SH-SY5Y (cell line): Measurements from ENCODE around the gene EIF3I.

Source experiments
- GATA2 ChIP-seq: IDR thresholded peaks from 2 replicates; pipeline ENCODE4 v1.6.1; 2011; ENCODE audit warnings: mild to moderate bottlenecking, low read depth, low read length
- GATA3 ChIP-seq: IDR thresholded peaks from 2 replicates; pipeline ENCODE4 v1.6.1; 2011; ENCODE audit warnings: low read depth, mild to moderate bottlenecking, low read length, moderate library complexity

Gene EIF3I

DNA sequence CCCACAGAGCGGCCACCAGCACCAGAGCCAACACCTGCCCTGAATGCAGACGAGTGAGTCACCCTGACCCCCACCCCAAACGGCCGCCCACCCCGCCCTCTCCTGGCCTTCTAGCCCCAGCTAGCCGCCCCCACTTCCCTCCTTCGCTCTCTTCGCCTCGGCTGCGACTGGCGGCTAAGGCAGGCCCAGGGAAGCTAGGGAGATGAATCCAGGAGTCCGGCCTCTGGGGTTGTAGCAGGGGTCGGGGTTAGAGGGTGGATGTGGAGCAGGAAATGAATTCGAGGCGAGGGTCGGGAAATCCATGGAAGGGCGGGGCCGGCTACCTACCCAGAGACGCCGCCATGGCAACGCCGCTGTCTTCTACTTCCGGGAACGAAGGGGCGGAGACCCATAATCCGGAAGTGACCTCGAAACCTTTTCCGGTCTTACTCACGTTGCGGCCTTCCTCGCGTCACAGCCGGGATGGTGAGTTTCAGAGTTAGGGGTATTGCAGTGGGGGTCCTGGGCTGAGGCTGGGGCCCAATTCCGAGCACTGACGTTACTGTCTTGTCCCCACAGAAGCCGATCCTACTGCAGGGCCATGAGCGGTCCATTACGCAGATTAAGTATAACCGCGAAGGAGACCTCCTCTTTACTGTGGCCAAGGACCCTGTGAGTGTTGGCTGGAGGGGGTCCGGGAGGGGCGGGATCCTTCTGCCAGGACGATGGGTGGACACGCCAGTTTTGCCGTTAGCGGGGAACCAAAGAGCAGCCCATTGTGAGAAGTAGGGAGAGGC, at the start of gene EIF3I, which contains the start of gene TMEM234:
EIF3I (plus strand) TSS at position 428 of the 776 bp plus-strand sequence; CDS start at position 463, 35 bp downstream.
TMEM234 (minus strand) TSS at position 374 of the 776 bp plus-strand sequence; CDS start at position 343, 31 bp downstream.
- no peak for TF ChIP-seq GATA3
- TF ChIP-seq GATA2 = no peak

DNA sequence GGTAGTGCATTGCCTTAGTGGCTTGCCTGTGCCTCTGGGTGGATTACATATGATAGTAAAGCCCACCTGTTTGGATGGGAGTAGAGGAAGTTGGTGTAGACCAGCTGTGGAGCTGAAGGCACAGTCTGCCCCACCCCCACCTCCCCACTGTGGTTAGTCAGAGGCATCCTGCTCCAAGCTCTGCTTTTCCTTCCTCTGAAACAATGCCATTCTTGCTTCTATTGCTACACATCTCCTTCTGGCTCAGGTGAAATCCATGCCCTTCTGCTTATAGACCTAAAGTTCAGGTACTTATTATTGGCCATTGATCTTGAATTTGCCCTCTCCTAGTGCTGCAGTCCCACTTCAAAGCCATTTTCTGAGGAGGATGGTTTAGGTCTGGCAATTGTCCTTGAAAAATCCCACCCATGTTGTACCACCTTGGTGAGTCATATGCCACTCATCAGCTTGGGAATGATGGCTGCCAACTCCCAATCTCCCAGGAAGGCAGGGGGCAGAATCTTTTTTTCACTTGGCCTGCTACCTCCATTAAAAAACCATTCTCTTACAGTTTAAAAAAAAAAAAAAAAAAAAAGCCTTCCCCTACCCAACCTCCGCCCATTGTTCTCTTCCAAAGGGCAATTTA, 49.5 kb upstream of the EIF3I start:
- TF ChIP-seq GATA2 (no peak), GATA3 (no peak)

DNA sequence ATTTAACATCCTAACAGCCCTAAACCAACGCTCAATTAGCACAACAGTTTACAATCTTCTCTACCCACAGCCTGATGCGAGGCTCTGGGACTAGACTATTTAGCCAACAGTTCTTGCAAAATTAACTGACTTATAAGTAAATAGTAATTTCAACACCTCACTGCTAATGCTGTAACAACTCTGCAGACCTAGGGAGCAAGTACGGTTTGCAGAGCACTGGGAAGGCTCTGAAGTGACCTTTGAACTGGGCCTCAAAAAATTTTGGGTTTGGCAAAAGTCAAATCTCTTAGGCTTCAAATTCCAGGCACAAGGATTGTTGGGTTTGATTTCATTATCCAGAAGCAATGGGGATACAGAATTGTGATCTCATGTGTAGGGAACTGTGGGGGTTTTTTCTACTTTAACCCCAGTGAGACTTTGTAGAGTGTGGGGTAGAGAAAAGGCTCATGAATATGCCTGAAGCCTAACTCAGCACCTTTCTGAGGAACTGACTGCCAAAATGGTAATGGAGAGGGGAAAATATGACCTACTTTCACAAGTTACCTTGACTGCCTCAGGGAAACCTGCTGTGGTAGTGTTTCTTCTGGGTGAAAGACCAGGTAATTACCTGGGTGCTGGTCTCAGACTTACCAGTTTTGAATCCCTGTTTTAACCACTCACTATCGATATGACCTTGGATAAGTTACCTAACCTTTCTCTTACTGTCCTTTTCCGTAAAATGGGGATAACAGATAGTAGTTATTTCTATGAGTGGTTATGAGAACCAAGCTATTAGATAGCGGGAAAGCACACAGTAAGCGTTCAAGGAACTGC, 43.6 kb upstream of the EIF3I start:
- TF ChIP-seq GATA3 = no peak
- TF ChIP-seq GATA2 = no peak

DNA sequence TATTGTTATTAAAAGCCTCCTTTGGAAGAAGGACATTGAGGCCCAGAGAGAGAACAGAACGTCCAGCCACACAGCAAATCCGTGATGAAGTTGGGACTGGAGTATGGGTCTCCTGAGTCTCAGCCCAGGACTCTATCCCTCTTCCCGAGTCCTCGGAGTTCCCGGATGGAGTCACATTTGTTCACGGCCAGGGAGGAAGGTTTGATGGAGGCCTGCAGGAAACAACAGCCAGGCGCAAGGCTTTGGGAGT, 43.1 kb upstream of the EIF3I start:
- no peak for TF ChIP-seq GATA3
- no peak for TF ChIP-seq GATA2

DNA sequence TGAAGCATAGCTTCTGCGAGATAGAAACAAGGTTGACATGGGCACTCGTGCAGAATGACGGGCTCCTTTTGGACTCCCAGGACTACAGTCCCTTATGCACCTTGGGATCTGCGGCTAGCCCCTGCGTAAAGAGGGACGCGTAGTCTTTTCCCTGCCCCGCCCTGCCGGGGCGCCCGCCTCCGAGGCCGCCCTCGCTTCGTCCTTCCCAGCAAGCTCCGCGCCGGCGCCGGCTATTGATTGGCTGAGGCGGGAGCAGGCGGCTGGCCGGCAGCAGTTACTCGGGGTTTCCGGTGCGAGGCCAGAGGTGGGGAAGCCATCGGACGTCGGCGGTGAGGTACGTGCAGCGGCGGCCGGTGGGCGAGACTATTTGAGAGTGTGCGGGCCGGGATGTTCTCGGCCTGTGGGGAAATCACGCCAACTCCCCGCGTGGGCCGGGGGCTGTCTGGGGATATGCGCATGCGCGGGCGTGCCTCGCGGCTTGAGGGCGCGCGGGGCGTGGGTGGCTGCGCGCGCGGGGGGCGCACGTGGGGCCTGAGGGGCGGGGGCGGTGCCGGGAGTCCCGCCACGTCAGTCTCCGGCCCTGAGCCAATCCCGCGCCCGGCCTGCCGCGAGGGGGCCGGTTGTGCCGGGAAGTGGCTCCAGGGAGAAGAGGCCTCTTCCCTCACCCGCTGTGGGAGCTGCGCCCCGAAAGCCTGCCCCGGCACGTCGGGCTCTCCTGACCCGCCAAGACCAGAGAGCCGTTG, 42.6 kb upstream of the EIF3I start, which contains the start of gene TXLNA:
TXLNA (plus strand) TSS at position 233 of the 743 bp plus-strand sequence. CDS start 671 bp downstream, outside the sequence.
- no peak for TF ChIP-seq GATA3
- no peak for TF ChIP-seq GATA2

DNA sequence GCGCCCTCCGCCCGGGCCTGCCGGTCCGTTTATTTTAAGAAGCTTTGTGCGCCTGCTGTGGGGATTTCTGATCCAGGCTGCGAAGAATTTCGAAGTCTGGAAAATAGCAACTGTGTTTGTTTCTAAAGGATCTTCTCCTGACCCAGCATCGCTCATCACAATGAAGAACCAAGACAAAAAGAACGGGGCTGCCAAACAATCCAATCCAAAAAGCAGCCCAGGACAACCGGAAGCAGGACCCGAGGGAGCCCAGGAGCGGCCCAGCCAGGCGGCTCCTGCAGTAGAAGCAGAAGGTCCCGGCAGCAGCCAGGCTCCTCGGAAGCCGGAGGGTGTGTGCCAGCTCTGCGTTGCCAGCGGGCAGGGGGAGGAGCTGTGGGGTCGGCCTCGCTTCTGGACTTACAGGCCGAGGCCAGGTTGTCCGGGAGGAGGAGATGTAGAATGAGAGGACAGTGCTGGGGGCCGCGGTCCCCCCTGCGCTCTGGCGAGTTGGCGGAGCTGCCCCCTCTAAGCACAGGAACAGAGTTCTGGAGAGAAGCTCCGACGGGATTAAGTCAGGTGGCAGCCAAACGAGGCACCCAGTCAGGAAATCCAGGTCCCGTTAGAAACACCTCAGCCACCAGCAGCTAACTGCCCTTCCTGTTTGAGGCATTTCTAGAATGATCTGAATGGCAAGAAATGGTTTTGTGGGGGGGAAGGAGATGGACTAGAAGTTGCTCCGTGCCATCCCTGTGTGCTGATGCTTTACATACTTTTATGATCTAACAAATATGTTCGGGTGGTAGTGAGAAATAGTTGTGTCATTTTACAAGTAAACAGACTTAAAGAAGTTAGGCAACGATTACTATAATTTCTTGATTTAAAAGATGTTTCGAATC, 41.8 kb upstream of the EIF3I start:
- no peak for TF ChIP-seq GATA3
- TF ChIP-seq GATA2 = no peak

DNA sequence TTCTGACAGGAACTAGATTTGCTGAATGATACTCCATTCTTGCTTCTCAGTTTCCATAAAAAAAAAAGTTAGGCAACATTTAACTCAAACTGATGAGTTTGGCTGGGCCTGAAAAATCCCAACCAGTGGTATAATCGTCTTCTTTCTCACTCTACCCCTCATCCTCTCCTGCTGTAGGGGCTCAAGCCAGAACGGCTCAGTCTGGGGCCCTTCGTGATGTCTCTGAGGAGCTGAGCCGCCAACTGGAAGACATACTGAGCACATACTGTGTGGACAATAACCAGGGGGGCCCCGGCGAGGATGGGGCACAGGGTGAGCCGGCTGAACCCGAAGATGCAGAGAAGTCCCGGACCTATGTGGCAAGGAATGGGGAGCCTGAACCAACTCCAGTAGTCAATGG, 41.1 kb upstream of the EIF3I start:
- TF ChIP-seq GATA2 (no peak), GATA3 (no peak)

DNA sequence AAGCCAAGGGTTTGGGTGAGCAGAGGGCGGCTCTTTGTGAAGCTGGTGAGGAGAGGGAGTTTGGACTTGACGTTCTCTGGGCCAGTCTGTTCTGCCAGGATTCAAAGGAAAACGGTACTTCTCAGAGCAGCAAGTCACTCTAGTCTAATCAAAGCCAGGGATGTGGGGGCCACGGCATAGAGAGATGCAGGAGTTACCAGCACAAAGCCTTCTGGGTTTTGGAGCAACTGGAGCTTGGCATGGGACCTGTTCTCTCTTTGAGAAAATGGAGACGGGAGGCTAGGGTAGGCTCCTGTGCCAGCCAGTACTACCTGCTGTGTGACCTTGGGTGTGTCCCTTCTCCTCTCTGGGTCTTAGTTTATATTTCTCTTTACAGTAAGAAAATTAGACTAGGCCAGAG, 40.6 kb upstream of the EIF3I start:
- TF ChIP-seq GATA2 (no peak), GATA3 (no peak)

DNA sequence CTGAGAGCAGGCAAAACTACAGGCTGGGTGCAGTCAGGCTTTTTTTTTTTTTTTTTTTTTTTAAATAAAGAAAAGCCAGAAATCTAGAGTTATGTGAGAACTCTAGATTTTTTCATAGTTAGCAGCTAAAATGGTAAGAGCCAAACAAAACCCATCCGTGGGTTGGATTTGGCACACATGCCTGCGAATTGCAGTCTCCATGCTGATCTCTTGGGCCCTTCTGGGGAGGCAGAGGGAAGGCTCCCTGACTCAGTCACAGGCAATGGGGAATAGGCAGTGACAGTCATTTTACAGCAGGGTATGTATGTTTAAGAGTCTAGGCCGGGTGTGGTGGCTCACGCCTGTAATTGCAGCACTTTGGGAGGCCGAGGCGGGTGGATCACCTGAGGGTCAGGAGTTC, 40.1 kb upstream of the EIF3I start:
- no peak for TF ChIP-seq GATA2
- TF ChIP-seq GATA3 = no peak

DNA sequence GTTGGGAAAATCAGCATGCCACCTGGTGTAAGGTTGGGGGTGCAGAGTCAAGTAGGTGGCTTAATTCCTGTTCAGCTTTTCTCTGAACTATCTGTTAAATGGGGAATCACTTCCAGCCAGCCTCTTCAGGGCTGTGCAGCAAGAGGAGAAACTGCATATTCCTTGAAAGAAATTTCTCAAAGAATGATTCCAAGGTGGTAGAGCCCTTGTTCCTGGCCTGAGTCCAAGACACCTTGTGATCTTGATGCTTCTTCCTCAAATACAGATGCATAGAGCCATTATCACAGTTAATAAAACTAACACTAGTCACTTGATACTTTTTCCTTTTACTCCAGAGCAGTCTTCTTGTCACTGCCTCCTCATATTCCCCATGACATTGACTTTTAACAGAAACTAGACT, 37.6 kb upstream of the EIF3I start:
- TF ChIP-seq GATA2 = no peak
- no peak for TF ChIP-seq GATA3

DNA sequence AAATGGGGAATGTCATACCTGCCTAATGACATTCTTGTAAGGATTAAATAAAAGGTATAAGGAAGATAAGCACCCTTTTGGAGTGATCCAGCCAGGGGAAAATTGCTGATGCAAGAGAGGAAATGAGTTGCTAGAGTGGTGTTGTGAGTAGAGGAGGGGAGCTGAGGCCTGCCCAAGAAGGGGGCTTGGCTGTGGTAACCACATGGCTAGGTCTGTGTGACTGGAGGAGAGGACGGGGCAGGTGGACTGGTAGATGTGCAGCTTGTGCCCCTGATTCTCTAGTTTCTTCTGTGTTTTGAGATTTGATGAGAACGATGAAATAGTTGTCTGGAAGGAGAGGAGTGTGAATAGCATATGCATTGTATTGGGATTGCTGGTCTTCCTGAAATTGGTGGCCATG, 36.1 kb upstream of the EIF3I start:
- TF ChIP-seq GATA3 (no peak), GATA2 (no peak)

DNA sequence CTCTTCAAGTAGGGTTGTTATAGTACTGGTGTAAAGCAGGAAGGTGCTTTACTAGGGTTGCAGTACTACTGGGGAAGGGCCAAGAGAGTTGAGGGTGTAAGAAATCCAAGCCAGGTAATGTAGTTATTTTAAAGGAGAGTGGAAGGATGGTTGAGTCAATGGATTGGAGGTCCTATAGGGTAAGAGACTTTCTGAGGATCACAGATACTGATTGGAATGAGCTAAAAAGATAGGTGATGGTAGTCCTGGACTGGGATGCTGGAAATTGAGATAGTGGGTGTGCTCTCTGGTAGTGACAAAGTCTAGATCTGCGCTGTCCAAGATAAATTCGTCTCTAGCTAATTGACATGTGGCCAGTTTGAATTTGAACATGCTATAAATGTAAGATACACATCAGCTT, 35.7 kb upstream of the EIF3I start:
- TF ChIP-seq GATA2 = no peak
- TF ChIP-seq GATA3 = no peak

DNA sequence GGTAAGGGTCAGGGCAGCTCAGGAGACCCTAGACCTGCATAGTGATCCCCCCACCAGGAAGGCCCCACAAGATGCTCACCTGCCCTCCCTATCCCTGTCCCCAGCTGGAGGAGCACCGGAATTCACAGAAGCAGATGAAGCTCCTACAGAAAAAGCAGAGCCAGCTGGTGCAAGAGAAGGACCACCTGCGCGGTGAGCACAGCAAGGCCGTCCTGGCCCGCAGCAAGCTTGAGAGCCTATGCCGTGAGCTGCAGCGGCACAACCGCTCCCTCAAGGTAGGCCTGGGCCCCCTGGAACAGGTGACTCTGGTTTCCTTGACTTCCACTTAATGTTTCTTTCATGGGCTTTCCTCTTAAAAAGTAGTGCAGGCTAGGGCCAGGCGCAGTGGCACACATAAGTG, 34.4 kb upstream of the EIF3I start:
- TF ChIP-seq GATA2 = no peak
- TF ChIP-seq GATA3 = no peak
